ENCODE measurements around the gene MEIS2.

MEIS2 gene

GRCh38 chr15:37028625-37029296 lies 71.6 kb downstream of the MEIS2 start:
- POLR2A ChIA-PET = no interaction called here
- TF ChIP-seq BHLHE40 (IDR thresholded peaks at IDR 0.05; ENCODE audit: borderline replicate concordance) (no peak), ZNF384 (IDR thresholded peaks at IDR 0.05) (no peak), L3MBTL2 (conservative IDR thresholded peaks at IDR 0.05) (no peak), ARNT (IDR thresholded peaks at IDR 0.05) (no peak), ELF4 (IDR thresholded peaks at IDR 0.05) (no peak), SUZ12 (IDR thresholded peaks at IDR 0.05) (no peak), PKNOX1 (IDR thresholded peaks at IDR 0.05) (no peak), CTBP1 (IDR thresholded peaks at IDR 0.05; ENCODE audit: borderline replicate concordance) (no peak), SP1 (IDR thresholded peaks at IDR 0.05) (no peak), FOXA1 (IDR thresholded peaks at IDR 0.05) (no peak), TARDBP (IDR thresholded peaks at IDR 0.05) (no peak), HDGF (IDR thresholded peaks at IDR 0.05; ENCODE audit: borderline replicate concordance) (no peak), FOXK2 (IDR thresholded peaks at IDR 0.05) (no peak), NFRKB (IDR thresholded peaks at IDR 0.05) (no peak), FOXM1 (IDR thresholded peaks at IDR 0.05; ENCODE audit: borderline replicate concordance) (no peak), LEF1 (IDR thresholded peaks at IDR 0.05; ENCODE audit: borderline replicate concordance) (no peak)
- CTCF ChIA-PET = no interaction called here
- no peak for DNase-seq (ENCODE audit: extremely low spot score)

- CTCF ChIA-PET = interaction anchor here (0.6 kb wide), 1 partner anchor 30 kb away, joined by 4 read pairs; no protein-coding TSS in a partner anchor
- no peak for TF ChIP-seq L3MBTL2 (conservative IDR thresholded peaks at IDR 0.05)
- no peak for TF ChIP-seq PKNOX1 (IDR thresholded peaks at IDR 0.05)
- no peak for TF ChIP-seq BHLHE40 (IDR thresholded peaks at IDR 0.05; ENCODE audit: borderline replicate concordance)
- no peak for TF ChIP-seq NFRKB (IDR thresholded peaks at IDR 0.05)
- TF ChIP-seq FOXK2 (IDR thresholded peaks at IDR 0.05) = no peak
- TF ChIP-seq FOXA1 (IDR thresholded peaks at IDR 0.05) = no peak
- TF ChIP-seq LEF1 (IDR thresholded peaks at IDR 0.05; ENCODE audit: borderline replicate concordance) = no peak
- no peak for TF ChIP-seq SUZ12 (IDR thresholded peaks at IDR 0.05)
- no peak for TF ChIP-seq TARDBP (IDR thresholded peaks at IDR 0.05)
- TF ChIP-seq ZNF384 (IDR thresholded peaks at IDR 0.05) = no peak
- TF ChIP-seq ELF4 (IDR thresholded peaks at IDR 0.05) = no peak
- no peak for TF ChIP-seq HDGF (IDR thresholded peaks at IDR 0.05; ENCODE audit: borderline replicate concordance)
- no peak for TF ChIP-seq CTBP1 (IDR thresholded peaks at IDR 0.05; ENCODE audit: borderline replicate concordance)
- DNase-seq (ENCODE audit: extremely low spot score) = no peak
- POLR2A ChIA-PET = no interaction called here
Observed at GRCh38 chr15:37020852-37021251, 79.5 kb downstream of the MEIS2 start.

- POLR2A ChIA-PET = interaction anchor here (1.0 kb wide), 1 partner anchor 81 kb away, joined by 3 read pairs; no protein-coding TSS in a partner anchor
- TF ChIP-seq PKNOX1 (IDR thresholded peaks at IDR 0.05) (peak; percentile 27; the same call in 1 of the 2 replicates), L3MBTL2 (conservative IDR thresholded peaks at IDR 0.05) (no peak)
- CTCF ChIA-PET = interaction anchor here (0.6 to 1.1 kb wide), 2 partner anchors 20 to 123 kb away, joined by 3 to 4 read pairs; no protein-coding TSS in a partner anchor
- DNase-seq (ENCODE audit: extremely low spot score) = peak; percentile 12
Observed at GRCh38 chr15:37019479-37020433, 80.6 kb downstream of the MEIS2 start.

- TF ChIP-seq ELF4 (IDR thresholded peaks at IDR 0.05) = no peak
- no peak for TF ChIP-seq SP1 (IDR thresholded peaks at IDR 0.05)
- TF ChIP-seq CTBP1 (IDR thresholded peaks at IDR 0.05; ENCODE audit: borderline replicate concordance) = no peak
- ChIA-PET CTCF (no interaction called here), POLR2A (no interaction called here)
- no peak for DNase-seq (ENCODE audit: extremely low spot score)
Observed at GRCh38 chr15:37017031-37017625, 83.2 kb downstream of the MEIS2 start.

- no peak for DNase-seq (ENCODE audit: extremely low spot score)
- POLR2A ChIA-PET = interaction anchor here (0.5 kb wide), 1 partner anchor 85 kb away, joined by 3 read pairs; no protein-coding TSS in a partner anchor
- TF ChIP-seq PKNOX1 (IDR thresholded peaks at IDR 0.05) (peak; percentile 29; the same call in 1 of the 2 replicates), FOXM1 (IDR thresholded peaks at IDR 0.05; ENCODE audit: borderline replicate concordance) (no peak)
- CTCF ChIA-PET = interaction anchor here (0.5 kb wide), 1 partner anchor 762 kb away, joined by 3 read pairs; no protein-coding TSS in a partner anchor
Observed at GRCh38 chr15:37016231-37016630, 84.1 kb downstream of the MEIS2 start.

Data from HEK293T (cell line).